ENCODE results near the gene LIFR. TPM values are rescaled to one million over a fixed set of nuclear protein-coding genes. Genes with fewer than 3 reads are reported as not detected.

The LIFR gene
- total and polyA plus RNA-seq, 3 donors from 2014 or later, result 19.7 to 63.9 (median 49.9) TPM

- no peaks in the 10 kb centered on the region for H3K36me3 ChIP-seq (ENCODE audit: low read depth, missing control alignments)
- no peak overlapping the region for H3K27ac ChIP-seq
- TF ChIP-seq CTCF (IDR thresholded peaks at IDR 0.05), result no peak
- TF ChIP-seq POLR2A (IDR thresholded peaks at IDR 0.05), result no peak
- H3K4me1 ChIP-seq, result no peaks in the 10 kb centered on the region
- intact Hi-C loops (cut with DNase I; ENCODE audit: low total_unique reads), result no loop called here
- H3K4me3 ChIP-seq, result no peak overlapping the region
- no peaks in the 10 kb centered on the region for H3K27me3 ChIP-seq
- no peak for DNase-seq
- 87 to 93% methylated on average over 9 of the region's 9 CpGs for WGBS, 2 donors
- no peaks in the 10 kb centered on the region for H3K9me3 ChIP-seq
Measured at GRCh38 chr5:38426986-38427950, 129.2 kb downstream of the LIFR start.

GRCh38 chr5:38426490-38426889 is 130.0 kb downstream of the LIFR start:
- no peak overlapping the region for H3K27ac ChIP-seq
- WGBS, 2 donors, result 75 to 96% methylated on average over 1 of the region's 1 CpG
- intact Hi-C loops (cut with DNase I; ENCODE audit: low total_unique reads), result no loop called here

More at GRCh38 chr5:38426490-38426889, 130.0 kb downstream of the LIFR start:
- Histone ChIP-seq H3K9me3 (no peaks in the 10 kb centered on the region), H3K27me3 (no peaks in the 10 kb centered on the region), H3K36me3 (ENCODE audit: low read depth, missing control alignments) (no peaks in the 10 kb centered on the region), H3K4me3 (no peak overlapping the region), H3K4me1 (no peaks in the 10 kb centered on the region)
- TF ChIP-seq POLR2A (IDR thresholded peaks at IDR 0.05) (no peak), CTCF (IDR thresholded peaks at IDR 0.05) (no peak)
- DNase-seq, result no peak

Small RNAs within 50 kb of the gene (microRNA-seq; reads per million reads assigned to microRNA genes)
- 0 reads per million in 2 donors for gene MIR3650 (ENCODE audit: borderline number of aligned reads in 2 of 2, borderline replicate concordance in 1 of 2)

Small RNAs within 50 kb of the gene (small RNA-seq; reads per million reads assigned to genes)
- gene AC091839.1 (0 reads per million in 2 donors), gene MIR3650 (0 reads per million in 2 donors)
